NCI-H1092 treated with DMSO at 0.1 percent for 48 hours (cell line): ENCODE results near the gene OR10H3.
"Not testable (repeated sequence)": the region's sequence is repeated elsewhere in the genome, so short reads cannot be mapped to it uniquely, and the experiment has no call there.

Experiments used
- DNase-seq: peaks from one replicate; lab custom pipeline; 2025; lab: John Stamatoyannopoulos, UW

Gene OR10H3

GRCh38 chr19:15779756-15780476 lies 42.1 kb downstream of the OR10H3 start:
- DNase-seq: peak; percentile 82

GRCh38 chr19:15780610-15781418 lies 43.0 kb downstream of the OR10H3 start:
- no peak for DNase-seq

GRCh38 chr19:15781661-15782060 lies 43.9 kb downstream of the OR10H3 start:
- no peak for DNase-seq

- no peak for DNase-seq
Measured at GRCh38 chr19:15782211-15782610, 44.4 kb downstream of the OR10H3 start.

- not testable (repeated sequence) for DNase-seq
Measured at GRCh38 chr19:15782896-15783295, 45.1 kb downstream of the OR10H3 start.

GRCh38 chr19:15787611-15788155 lies 49.9 kb downstream of the OR10H3 start, which contains the start of gene OR10H5:
OR10H5 (plus strand) TSS chr19:15787661; CDS start chr19:15794049, 6,388 bp downstream.
- no peak for DNase-seq

- DNase-seq: no peak
Measured at GRCh38 chr19:15788594-15789270, 50.9 kb downstream of the OR10H3 start.

- no peak for DNase-seq
Measured at GRCh38 chr19:15790096-15790495, 52.3 kb downstream of the OR10H3 start.
